IMR-90 (cell line): ENCODE results near the gene MYH6.

Source experiments
- BHLHE40 ChIP-seq: fragments of 150-350 bp; IDR thresholded peaks from 2 replicates; pipeline ENCODE4 v1.6.1; 2016; ENCODE audit warnings: mild to moderate bottlenecking, low read depth, low read length
- POLR2A ChIP-seq: IDR thresholded peaks from 2 replicates; pipeline ENCODE4 v1.6.1; 2012; ENCODE audit warnings: mild to moderate bottlenecking, low read depth, low read length
- RAD21 ChIP-seq: IDR thresholded peaks from 2 replicates; pipeline ENCODE4 v1.6.1; 2012; ENCODE audit warnings: low read length, improper control_type of control experiment
- TF ChIP-seq, protein P1 (sequence below): fragments of 150-350 bp; IDR thresholded peaks from 2 replicates; pipeline ENCODE4 v1.6.1; 2017; ENCODE audit warnings: mild to moderate bottlenecking, antibody characterized with exemption, low read length, low read depth
- TF ChIP-seq, protein P2 (sequence below): conservative IDR thresholded peaks from 2 replicates; pipeline ENCODE4 v1.5.1; 2012; ENCODE audit warnings: mild to moderate bottlenecking, low read depth, low read length, improper control_type of control experiment

DNA sequence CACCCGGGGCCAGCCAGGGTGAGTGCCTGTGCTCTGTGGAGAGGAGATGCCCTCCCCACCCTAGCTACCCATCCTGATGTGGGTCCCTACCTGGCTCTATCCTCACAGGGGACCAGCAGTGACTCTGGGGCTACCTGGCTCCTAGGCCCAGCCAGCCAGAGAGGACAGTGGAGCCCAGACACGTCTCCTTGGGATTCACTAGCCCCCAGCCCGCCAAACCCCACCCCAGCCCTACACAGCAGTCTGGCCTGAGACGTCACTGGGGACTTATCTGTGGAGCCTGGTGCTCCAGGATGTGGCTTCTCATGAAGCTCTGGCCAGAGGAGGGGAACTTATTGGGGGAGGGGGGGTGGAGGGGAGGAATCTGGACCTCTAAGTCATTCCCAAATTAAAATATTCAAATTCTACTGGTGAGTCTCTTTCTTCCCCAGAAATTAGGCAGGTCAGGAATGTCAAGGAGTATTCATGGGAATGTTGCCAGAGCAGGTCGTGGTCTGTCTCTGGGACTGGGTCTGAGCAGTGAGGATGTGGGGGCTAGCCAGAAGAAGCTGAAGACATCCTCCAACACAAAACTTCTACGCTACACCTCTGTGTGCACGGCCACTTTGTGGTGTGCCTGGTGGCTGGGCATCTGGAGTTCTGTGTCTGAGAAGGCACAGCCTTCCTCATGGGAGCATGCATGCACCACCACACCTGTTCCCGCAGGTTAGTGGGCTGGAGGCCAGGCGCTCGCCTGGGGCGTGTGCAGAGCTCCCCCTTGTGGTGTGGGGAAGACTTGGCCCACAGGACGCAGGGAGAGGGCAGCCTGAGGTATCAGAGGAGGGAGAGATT is 28.5 kb downstream of the MYH6 start:
- TF ChIP-seq, protein P1, sequence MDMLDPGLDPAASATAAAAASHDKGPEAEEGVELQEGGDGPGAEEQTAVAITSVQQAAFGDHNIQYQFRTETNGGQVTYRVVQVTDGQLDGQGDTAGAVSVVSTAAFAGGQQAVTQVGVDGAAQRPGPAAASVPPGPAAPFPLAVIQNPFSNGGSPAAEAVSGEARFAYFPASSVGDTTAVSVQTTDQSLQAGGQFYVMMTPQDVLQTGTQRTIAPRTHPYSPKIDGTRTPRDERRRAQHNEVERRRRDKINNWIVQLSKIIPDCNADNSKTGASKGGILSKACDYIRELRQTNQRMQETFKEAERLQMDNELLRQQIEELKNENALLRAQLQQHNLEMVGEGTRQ: no peak
- TF ChIP-seq BHLHE40 (no peak), RAD21 (peak; percentile 91), POLR2A (no peak)
- TF ChIP-seq, protein P2, sequence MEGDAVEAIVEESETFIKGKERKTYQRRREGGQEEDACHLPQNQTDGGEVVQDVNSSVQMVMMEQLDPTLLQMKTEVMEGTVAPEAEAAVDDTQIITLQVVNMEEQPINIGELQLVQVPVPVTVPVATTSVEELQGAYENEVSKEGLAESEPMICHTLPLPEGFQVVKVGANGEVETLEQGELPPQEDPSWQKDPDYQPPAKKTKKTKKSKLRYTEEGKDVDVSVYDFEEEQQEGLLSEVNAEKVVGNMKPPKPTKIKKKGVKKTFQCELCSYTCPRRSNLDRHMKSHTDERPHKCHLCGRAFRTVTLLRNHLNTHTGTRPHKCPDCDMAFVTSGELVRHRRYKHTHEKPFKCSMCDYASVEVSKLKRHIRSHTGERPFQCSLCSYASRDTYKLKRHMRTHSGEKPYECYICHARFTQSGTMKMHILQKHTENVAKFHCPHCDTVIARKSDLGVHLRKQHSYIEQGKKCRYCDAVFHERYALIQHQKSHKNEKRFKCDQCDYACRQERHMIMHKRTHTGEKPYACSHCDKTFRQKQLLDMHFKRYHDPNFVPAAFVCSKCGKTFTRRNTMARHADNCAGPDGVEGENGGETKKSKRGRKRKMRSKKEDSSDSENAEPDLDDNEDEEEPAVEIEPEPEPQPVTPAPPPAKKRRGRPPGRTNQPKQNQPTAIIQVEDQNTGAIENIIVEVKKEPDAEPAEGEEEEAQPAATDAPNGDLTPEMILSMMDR: peak; percentile 93
